NCI-H1105 treated with DMSO at 0.1 percent for 48 hours (cell line): ENCODE data around the gene SLC29A4.
"Not testable (repeated sequence)": the region's sequence is repeated elsewhere in the genome, so short reads cannot be mapped to it uniquely, and the experiment has no call there.

Experiments
- DNase-seq: peaks from one replicate; lab custom pipeline; 2025; lab: John Stamatoyannopoulos, UW

Gene SLC29A4

GRCh38 chr7:5296611-5297226, 14.0 kb downstream of the SLC29A4 start:
- no peak for DNase-seq

- DNase-seq, result no peak
Measured at GRCh38 chr7:5300366-5300765, 17.6 kb downstream of the SLC29A4 start.

- DNase-seq, result no peak
Measured at GRCh38 chr7:5302577-5302976, 19.8 kb downstream of the SLC29A4 start.

- no peak for DNase-seq
Measured at GRCh38 chr7:5303061-5303460, 20.3 kb downstream of the SLC29A4 start.

- no peak for DNase-seq
Measured at GRCh38 chr7:5303591-5304505, 21.1 kb downstream of the SLC29A4 start.

- DNase-seq, result not testable (repeated sequence)
Measured at GRCh38 chr7:5305050-5305449, 22.3 kb downstream of the SLC29A4 start.

- DNase-seq, result not testable (repeated sequence)
Measured at GRCh38 chr7:5307221-5308142, 24.7 kb downstream of the SLC29A4 start.

GRCh38 chr7:5309146-5309545, 26.4 kb downstream of the SLC29A4 start:
- DNase-seq, result no peak

- DNase-seq, result no peak
Measured at GRCh38 chr7:5310822-5311405, 28.2 kb downstream of the SLC29A4 start.

- DNase-seq, result not testable (repeated sequence)
Measured at GRCh38 chr7:5312276-5313070, 29.7 kb downstream of the SLC29A4 start.

- DNase-seq, result not testable (repeated sequence)
Measured at GRCh38 chr7:5313076-5313885, 30.5 kb downstream of the SLC29A4 start.

- DNase-seq, result no peak
Measured at GRCh38 chr7:5314864-5315263, 32.1 kb downstream of the SLC29A4 start.

GRCh38 chr7:5315761-5316160, 33.0 kb downstream of the SLC29A4 start:
- DNase-seq, result no peak

- not testable (repeated sequence) for DNase-seq
Measured at GRCh38 chr7:5318613-5319012, 35.9 kb downstream of the SLC29A4 start.

- DNase-seq, result no peak
Measured at GRCh38 chr7:5320391-5320790, 37.6 kb downstream of the SLC29A4 start.

GRCh38 chr7:5320802-5321396, 38.2 kb downstream of the SLC29A4 start:
- no peak for DNase-seq

- no peak for DNase-seq
Measured at GRCh38 chr7:5322621-5323410, 40.1 kb downstream of the SLC29A4 start.

GRCh38 chr7:5323800-5324781, 41.3 kb downstream of the SLC29A4 start:
- not testable (repeated sequence) for DNase-seq
